ENCODE data around the gene DAZAP2. TPM values are rescaled to one million over a fixed set of nuclear protein-coding genes. Genes with fewer than 3 reads are reported as not detected.

The DAZAP2 gene
- polyA plus RNA-seq, 1 donor (not counting 4 experiments of a cell fraction or from before 2014, with no cell fraction given): 199 TPM

- no peak overlapping the region for H2AFZ ChIP-seq (ENCODE audit: control insufficient read depth, low read length)
- no peaks in the 10 kb centered on the region for H4K20me1 ChIP-seq (ENCODE audit: control insufficient read depth, extremely low read depth, insufficient read depth, low read length)
- no peaks in the 10 kb centered on the region for H3K9me1 ChIP-seq (ENCODE audit: control insufficient read depth, extremely low read depth, insufficient read depth, low read length)
- no peak for FAIRE-seq
- H3K79me2 ChIP-seq (ENCODE audit: control insufficient read depth, insufficient read depth, low read length): no peaks in the 10 kb centered on the region
- no peak overlapping the region for H3K9ac ChIP-seq (ENCODE audit: control insufficient read depth, extremely low read depth, insufficient read depth, low read length)
- no peaks in the 10 kb centered on the region for H3K9me3 ChIP-seq (ENCODE audit: control insufficient read depth, low read depth, low read length)
- H3K4me2 ChIP-seq (ENCODE audit: control insufficient read depth, extremely low read depth, insufficient read depth, low read depth, low read length): no peak overlapping the region
- no peaks in the 10 kb centered on the region for H3K36me3 ChIP-seq (ENCODE audit: control insufficient read depth in 2 of 2, extremely low read depth in 1 of 2, insufficient read depth in 2 of 2, low read length in 2 of 2)
- no peaks in the 10 kb centered on the region for H3K4me1 ChIP-seq (ENCODE audit: control insufficient read depth, extremely low read depth, insufficient read depth, low read length)
- DNase-seq (ENCODE audit: low read depth, low spot score): no peak
- H3K4me3 ChIP-seq (ENCODE audit: control insufficient read depth in 2 of 3, extremely low read depth in 1 of 3, insufficient read depth in 2 of 3, low read depth in 1 of 3, low read length in 3 of 3): no peak overlapping the region
- no peaks in the 10 kb centered on the region for H3K27me3 ChIP-seq (ENCODE audit: control insufficient read depth, extremely low read depth, insufficient read depth, low read length)
- H3K27ac ChIP-seq (ENCODE audit: control insufficient read depth, insufficient read depth, low read length): no peak overlapping the region
- TF ChIP-seq EZH2 (IDR thresholded peaks at IDR 0.05; ENCODE audit: low read length) (no peak), CTCF (optimal IDR thresholded peaks at IDR 0.05 in 1 of 3, IDR thresholded peaks at IDR 0.05 in 1 of 3, conservative IDR thresholded peaks at IDR 0.05 in 1 of 3; ENCODE audit: extremely low read depth in 1 of 3, insufficient read depth in 2 of 3, low read length in 3 of 3) (no peak)
- dilution Hi-C loops (cut with MboI; ENCODE audit: extremely low pct_ligation_motif_present, low sequenced_read_pairs): no loop called here
Measured at GRCh38 chr12:51229116-51229809, 9.4 kb upstream of the DAZAP2 start.

GRCh38 chr12:51232642-51233041 is 6.0 kb upstream of the DAZAP2 start:
- no peaks in the 10 kb centered on the region for H3K9me3 ChIP-seq (ENCODE audit: control insufficient read depth, low read depth, low read length)
- peaks cover 2% of the 10 kb centered on the region for H3K9me1 ChIP-seq (ENCODE audit: control insufficient read depth, extremely low read depth, insufficient read depth, low read length)
- FAIRE-seq: no peak
- no peaks in the 10 kb centered on the region for H3K36me3 ChIP-seq (ENCODE audit: control insufficient read depth in 2 of 2, extremely low read depth in 1 of 2, insufficient read depth in 2 of 2, low read length in 2 of 2)
- no peak overlapping the region for H3K4me2 ChIP-seq (ENCODE audit: control insufficient read depth, extremely low read depth, insufficient read depth, low read depth, low read length)
- no peaks in the 10 kb centered on the region for H3K4me1 ChIP-seq (ENCODE audit: control insufficient read depth, extremely low read depth, insufficient read depth, low read length)
- DNase-seq (ENCODE audit: low read depth, low spot score): no peak
- no peaks in the 10 kb centered on the region for H3K79me2 ChIP-seq (ENCODE audit: control insufficient read depth, insufficient read depth, low read length)
- dilution Hi-C loops (cut with MboI; ENCODE audit: extremely low pct_ligation_motif_present, low sequenced_read_pairs): no loop called here
- no peak overlapping the region for H2AFZ ChIP-seq (ENCODE audit: control insufficient read depth, low read length)
- no peak overlapping the region for H3K9ac ChIP-seq (ENCODE audit: control insufficient read depth, extremely low read depth, insufficient read depth, low read length)
- H4K20me1 ChIP-seq (ENCODE audit: control insufficient read depth, extremely low read depth, insufficient read depth, low read length): no peaks in the 10 kb centered on the region
- TF ChIP-seq EZH2 (IDR thresholded peaks at IDR 0.05; ENCODE audit: low read length): no peak
- TF ChIP-seq CTCF (optimal IDR thresholded peaks at IDR 0.05 in 1 of 3, IDR thresholded peaks at IDR 0.05 in 1 of 3, conservative IDR thresholded peaks at IDR 0.05 in 1 of 3; ENCODE audit: extremely low read depth in 1 of 3, insufficient read depth in 2 of 3, low read length in 3 of 3): no peak
- H3K4me3 ChIP-seq (ENCODE audit: control insufficient read depth in 2 of 3, extremely low read depth in 1 of 3, insufficient read depth in 2 of 3, low read depth in 1 of 3, low read length in 3 of 3): no peak overlapping the region
- H3K27ac ChIP-seq (ENCODE audit: control insufficient read depth, insufficient read depth, low read length): no peak overlapping the region
- H3K27me3 ChIP-seq (ENCODE audit: control insufficient read depth, extremely low read depth, insufficient read depth, low read length): no peaks in the 10 kb centered on the region

Data from keratinocyte (primary cell).